ENCODE measurements around the gene ABHD6.

- TF ChIP-seq REST (IDR thresholded peaks at IDR 0.05; ENCODE audit: low read depth) (no peak), TEAD4 (IDR thresholded peaks at IDR 0.05) (no peak), MAX (IDR thresholded peaks at IDR 0.05) (no peak), RAD21 (IDR thresholded peaks at IDR 0.05; ENCODE audit: low read depth) (no peak), EP300 (IDR thresholded peaks at IDR 0.05; ENCODE audit: borderline replicate concordance) (no peak), YY1 (IDR thresholded peaks at IDR 0.05; ENCODE audit: low read depth) (no peak), CREB1 (IDR thresholded peaks at IDR 0.05; ENCODE audit: low read depth) (no peak), TAF1 (IDR thresholded peaks at IDR 0.05; ENCODE audit: low read depth) (no peak), FOXM1 (IDR thresholded peaks at IDR 0.05; ENCODE audit: borderline replicate concordance, low read depth) (no peak), USF1 (IDR thresholded peaks at IDR 0.05) (no peak), NFIC (IDR thresholded peaks at IDR 0.05) (no peak), CEBPB (IDR thresholded peaks at IDR 0.05) (no peak), EGR1 (IDR thresholded peaks at IDR 0.05) (no peak), TCF12 (IDR thresholded peaks at IDR 0.05; ENCODE audit: low read depth) (no peak)
These were observed 11.9 kb downstream of the ABHD6 start for GRCh38 chr3:58249358-58250092.
